Liver (tissue), 9 donors: Measurements from ENCODE around the gene OR4F15. TPM values are rescaled to one million over a fixed set of nuclear protein-coding genes. Genes with fewer than 3 reads are reported as not detected.

Source experiments
- DNase-seq: peaks from one replicate; pipeline ENCODE4 v3.0.0-alpha.2; 2017; ENCODE audit warnings: low spot score
- H3K27ac ChIP-seq, 2 donors: one replicate each; pipeline ENCODE4 v1.7.0; 2013; ENCODE audit warnings: inconsistent platforms in 2 of 2, low read length in 2 of 2, control low read depth in 1 of 2, low read depth in 1 of 2, mild to moderate bottlenecking in 1 of 2
- H3K27me3 ChIP-seq, 4 donors: one replicate each; pipeline versions ENCODE4 v1.6.1 to v1.7.0; 2013; ENCODE audit warnings: low read length in 3 of 4, inconsistent platforms in 1 of 4, mild to moderate bottlenecking in 1 of 4, moderate library complexity in 1 of 4; ENCODE audit not compliant: control insufficient read depth in 4 of 4, insufficient read depth in 4 of 4
- H3K36me3 ChIP-seq, 4 donors: one replicate each; pipeline versions ENCODE4 v1.6.1 to v1.7.0; 2013; ENCODE audit warnings: low read length in 3 of 4, mild to moderate bottlenecking in 3 of 4, low read depth in 1 of 4, moderate library complexity in 1 of 4; ENCODE audit not compliant: control insufficient read depth in 4 of 4, insufficient read depth in 3 of 4
- H3K4me1 ChIP-seq, 4 donors: one replicate each; pipeline versions ENCODE4 v1.6.1 to v1.7.0; 2013; ENCODE audit warnings: low read length in 3 of 4, mild to moderate bottlenecking in 3 of 4, moderate library complexity in 1 of 4; ENCODE audit not compliant: control insufficient read depth in 4 of 4, insufficient read depth in 4 of 4
- H3K4me3 ChIP-seq, 3 donors: one replicate each; pipeline versions ENCODE4 v1.6.1 to v1.7.0; 2013; ENCODE audit warnings: low read length in 3 of 3, control low read depth in 1 of 3, low read depth in 1 of 3, mild to moderate bottlenecking in 1 of 3
- H3K9ac ChIP-seq, 2 donors: one replicate each; pipeline ENCODE4 v1.7.0; 2013; ENCODE audit warnings: low read length in 2 of 2, mild to moderate bottlenecking in 2 of 2, moderate library complexity in 2 of 2, control low read depth in 1 of 2, low read depth in 1 of 2
- H3K9me3 ChIP-seq, 4 donors: one replicate each; pipeline versions ENCODE4 v1.6.1 to v1.7.0; 2013; ENCODE audit warnings: low read length in 3 of 4; ENCODE audit not compliant: control insufficient read depth in 4 of 4
- ATF3 ChIP-seq: IDR thresholded peaks from 2 replicates; pipeline ENCODE4 v1.6.1; 2016; ENCODE audit warnings: antibody characterized with exemption
- EGR1 ChIP-seq, 2 donors: IDR thresholded peaks; 2 replicates each; pipeline ENCODE4 v1.6.1; 2016 to 2018; ENCODE audit warnings: antibody characterized with exemption in 2 of 2, low read depth in 2 of 2
- FOXA1 ChIP-seq: IDR thresholded peaks from 2 replicates; pipeline ENCODE4 v1.6.1; 2016; ENCODE audit warnings: antibody characterized with exemption
- FOXA2 ChIP-seq: IDR thresholded peaks from 2 replicates; pipeline ENCODE4 v1.6.1; 2016; ENCODE audit warnings: antibody characterized with exemption
- GABPA ChIP-seq, 2 donors: IDR thresholded peaks in 1 of 2; conservative IDR thresholded peaks in 1 of 2; 2 replicates each; pipeline ENCODE4 v1.6.1; 2016; ENCODE audit warnings: antibody characterized with exemption in 2 of 2, mild to moderate bottlenecking in 1 of 2, moderate library complexity in 1 of 2
- HNF4A ChIP-seq, 2 donors: conservative IDR thresholded peaks; 2 replicates each; pipeline ENCODE4 v1.6.1; 2016; ENCODE audit warnings: antibody characterized with exemption in 2 of 2, mild to moderate bottlenecking in 2 of 2
- HNF4G ChIP-seq: IDR thresholded peaks from 2 replicates; pipeline ENCODE4 v1.6.1; 2016; ENCODE audit warnings: antibody characterized with exemption
- MAX ChIP-seq: IDR thresholded peaks from 2 replicates; pipeline ENCODE4 v1.6.1; 2016; ENCODE audit warnings: antibody characterized with exemption
- NR2F2 ChIP-seq: IDR thresholded peaks from 2 replicates; pipeline ENCODE4 v1.6.1; 2016; ENCODE audit warnings: antibody characterized with exemption
- RAD21 ChIP-seq, 2 donors: IDR thresholded peaks; 2 replicates each; pipeline ENCODE4 v1.6.1; 2016; ENCODE audit warnings: antibody characterized with exemption in 2 of 2, mild to moderate bottlenecking in 2 of 2
- SP1 ChIP-seq: IDR thresholded peaks from 2 replicates; pipeline ENCODE4 v1.6.1; 2018; ENCODE audit warnings: antibody characterized with exemption, mild to moderate bottlenecking
- TAF1 ChIP-seq: conservative IDR thresholded peaks from 2 replicates; pipeline ENCODE4 v1.6.1; 2016; ENCODE audit warnings: antibody characterized with exemption, mild to moderate bottlenecking
- YY1 ChIP-seq: IDR thresholded peaks from 2 replicates; pipeline ENCODE4 v1.6.1; 2016; ENCODE audit warnings: antibody characterized with exemption, mild to moderate bottlenecking
- ZBTB33 ChIP-seq: IDR thresholded peaks from 2 replicates; pipeline ENCODE4 v1.6.1; 2016; ENCODE audit warnings: antibody characterized with exemption
- WGBS: extraction: QIAGEN DNeasy Blood & Tissue Kit; methylation state at CpG from one replicate; pipeline ENCODE4 v1.1.7; 2013; 5-methylcytosine and 5-hydroxymethylcytosine counted together
- polyA plus RNA-seq, 2 donors: library from polyadenylated mRNA; stranded (reverse) in 1 of 2; unstranded in 1 of 2; fragments of 200-250 nt in 1 of 2; fragments of >200 nt in 1 of 2; fragmentation: Nextera tagmentation in 1 of 2; extraction: Ambion mirVana in 1 of 2; gene quantifications; one replicate each; pipeline versions ENCODE4 v1.2.1 to v1.2.3, GENCODE V29; 2013 to 2015
- total RNA-seq, 2 donors: library from RNA; depleted of rRNA; stranded (reverse); fragments of >200 nt; gene quantifications; one replicate each; pipeline ENCODE4 v1.2.3, GENCODE V29; 2014
- TF ChIP-seq, protein P1 (sequence below): IDR thresholded peaks from 2 replicates; pipeline ENCODE4 v1.6.1; 2016; ENCODE audit warnings: antibody characterized with exemption, mild to moderate bottlenecking
- TF ChIP-seq, protein P2 (sequence below): fragments of 150-350 bp; IDR thresholded peaks from 2 replicates; pipeline ENCODE4 v1.5.1; 2017; ENCODE audit warnings: improper control_type of control experiment, low read depth, low read length; ENCODE audit not compliant: missing input control
- donor health status: healthy.
- donor health status: healthy.
- donor health status: healthy.
- donor health status: healthy.
- donor health status: healthy.

Gene OR4F15
- total and polyA plus RNA-seq, 4 donors = not detected

DNA sequence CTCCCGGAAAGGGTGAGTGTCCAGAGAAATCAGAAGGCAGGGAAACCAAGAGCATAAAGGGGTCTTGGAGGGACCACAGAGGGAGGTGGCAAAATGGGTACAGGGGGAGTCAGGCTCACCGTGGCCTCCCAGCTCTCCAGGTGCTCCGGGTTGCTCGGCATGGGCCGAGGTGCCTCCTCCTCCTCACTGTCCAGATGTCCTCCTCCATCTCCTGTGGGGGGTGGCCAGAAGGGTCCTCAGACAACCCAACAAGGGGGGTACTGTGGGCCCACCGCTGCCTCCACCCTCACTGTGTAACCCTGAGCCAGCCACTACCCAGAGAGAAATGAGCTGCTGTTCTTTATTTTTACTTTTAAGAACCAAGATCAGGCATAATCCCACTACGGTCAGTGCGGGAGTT lies 39.1 kb upstream of the OR4F15 start:
- Histone ChIP-seq H3K4me3 (no peak overlapping the region), H3K36me3 (no peaks in the 10 kb centered on the region), H3K4me1 (no peaks in the 10 kb centered on the region), H3K27me3 (no peaks in the 10 kb centered on the region), H3K9ac (no peak overlapping the region), H3K27ac (no peak overlapping the region), H3K9me3 (no peaks in the 10 kb centered on the region)
- TF ChIP-seq ATF3 (no peak), HNF4A (conservative IDR thresholded peaks at IDR 0.05) (no peak), MAX (no peak), HNF4G (no peak), EGR1 (IDR thresholded peaks at IDR 0.05; ENCODE audit: low read depth in 2 of 2) (no peak), YY1 (no peak)
- TF ChIP-seq, protein P1, sequence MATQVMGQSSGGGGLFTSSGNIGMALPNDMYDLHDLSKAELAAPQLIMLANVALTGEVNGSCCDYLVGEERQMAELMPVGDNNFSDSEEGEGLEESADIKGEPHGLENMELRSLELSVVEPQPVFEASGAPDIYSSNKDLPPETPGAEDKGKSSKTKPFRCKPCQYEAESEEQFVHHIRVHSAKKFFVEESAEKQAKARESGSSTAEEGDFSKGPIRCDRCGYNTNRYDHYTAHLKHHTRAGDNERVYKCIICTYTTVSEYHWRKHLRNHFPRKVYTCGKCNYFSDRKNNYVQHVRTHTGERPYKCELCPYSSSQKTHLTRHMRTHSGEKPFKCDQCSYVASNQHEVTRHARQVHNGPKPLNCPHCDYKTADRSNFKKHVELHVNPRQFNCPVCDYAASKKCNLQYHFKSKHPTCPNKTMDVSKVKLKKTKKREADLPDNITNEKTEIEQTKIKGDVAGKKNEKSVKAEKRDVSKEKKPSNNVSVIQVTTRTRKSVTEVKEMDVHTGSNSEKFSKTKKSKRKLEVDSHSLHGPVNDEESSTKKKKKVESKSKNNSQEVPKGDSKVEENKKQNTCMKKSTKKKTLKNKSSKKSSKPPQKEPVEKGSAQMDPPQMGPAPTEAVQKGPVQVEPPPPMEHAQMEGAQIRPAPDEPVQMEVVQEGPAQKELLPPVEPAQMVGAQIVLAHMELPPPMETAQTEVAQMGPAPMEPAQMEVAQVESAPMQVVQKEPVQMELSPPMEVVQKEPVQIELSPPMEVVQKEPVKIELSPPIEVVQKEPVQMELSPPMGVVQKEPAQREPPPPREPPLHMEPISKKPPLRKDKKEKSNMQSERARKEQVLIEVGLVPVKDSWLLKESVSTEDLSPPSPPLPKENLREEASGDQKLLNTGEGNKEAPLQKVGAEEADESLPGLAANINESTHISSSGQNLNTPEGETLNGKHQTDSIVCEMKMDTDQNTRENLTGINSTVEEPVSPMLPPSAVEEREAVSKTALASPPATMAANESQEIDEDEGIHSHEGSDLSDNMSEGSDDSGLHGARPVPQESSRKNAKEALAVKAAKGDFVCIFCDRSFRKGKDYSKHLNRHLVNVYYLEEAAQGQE = no peak
- TF ChIP-seq, protein P2, sequence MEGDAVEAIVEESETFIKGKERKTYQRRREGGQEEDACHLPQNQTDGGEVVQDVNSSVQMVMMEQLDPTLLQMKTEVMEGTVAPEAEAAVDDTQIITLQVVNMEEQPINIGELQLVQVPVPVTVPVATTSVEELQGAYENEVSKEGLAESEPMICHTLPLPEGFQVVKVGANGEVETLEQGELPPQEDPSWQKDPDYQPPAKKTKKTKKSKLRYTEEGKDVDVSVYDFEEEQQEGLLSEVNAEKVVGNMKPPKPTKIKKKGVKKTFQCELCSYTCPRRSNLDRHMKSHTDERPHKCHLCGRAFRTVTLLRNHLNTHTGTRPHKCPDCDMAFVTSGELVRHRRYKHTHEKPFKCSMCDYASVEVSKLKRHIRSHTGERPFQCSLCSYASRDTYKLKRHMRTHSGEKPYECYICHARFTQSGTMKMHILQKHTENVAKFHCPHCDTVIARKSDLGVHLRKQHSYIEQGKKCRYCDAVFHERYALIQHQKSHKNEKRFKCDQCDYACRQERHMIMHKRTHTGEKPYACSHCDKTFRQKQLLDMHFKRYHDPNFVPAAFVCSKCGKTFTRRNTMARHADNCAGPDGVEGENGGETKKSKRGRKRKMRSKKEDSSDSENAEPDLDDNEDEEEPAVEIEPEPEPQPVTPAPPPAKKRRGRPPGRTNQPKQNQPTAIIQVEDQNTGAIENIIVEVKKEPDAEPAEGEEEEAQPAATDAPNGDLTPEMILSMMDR = no peak
- DNase-seq = no peak
- WGBS = 91% methylated on average over 8 of the region's 8 CpGs

- Histone ChIP-seq H3K9me3 (no peaks in the 10 kb centered on the region), H3K4me1 (no peaks in the 10 kb centered on the region), H3K27ac (no peak overlapping the region), H3K27me3 (no peaks in the 10 kb centered on the region), H3K36me3 (no peaks in the 10 kb centered on the region), H3K4me3 (no peak overlapping the region), H3K9ac (no peak overlapping the region)
- TF ChIP-seq TAF1 (no peak), RAD21 (IDR thresholded peaks at IDR 0.05) (peak in 1 of 2 donors; percentile 16)
- DNase-seq = no peak
- 73% methylated on average over 7 of the region's 7 CpGs for WGBS
Observed at GRCh38 chr15:101773496-101774100, 38.4 kb upstream of the OR4F15 start.

GRCh38 chr15:101775136-101775535 lies 36.9 kb upstream of the OR4F15 start:
- Histone ChIP-seq H3K4me3 (no peak overlapping the region), H3K9me3 (no peaks in the 10 kb centered on the region), H3K9ac (no peak overlapping the region), H3K27me3 (no peaks in the 10 kb centered on the region), H3K27ac (no peak overlapping the region), H3K36me3 (no peaks in the 10 kb centered on the region), H3K4me1 (no peaks in the 10 kb centered on the region)
- 86% methylated on average over 10 of the region's 10 CpGs for WGBS
- no peak for DNase-seq
- TF ChIP-seq EGR1 (IDR thresholded peaks at IDR 0.05; ENCODE audit: low read depth in 2 of 2) (no peak), YY1 (no peak), HNF4A (conservative IDR thresholded peaks at IDR 0.05) (no peak), ATF3 (no peak), NR2F2 (no peak), FOXA1 (no peak), FOXA2 (no peak), HNF4G (no peak), SP1 (no peak), TAF1 (no peak), GABPA (IDR thresholded peaks at IDR 0.05 in 1 of 2, conservative IDR thresholded peaks at IDR 0.05 in 1 of 2) (no peak), ZBTB33 (no peak)
- TF ChIP-seq, protein P1 = no peak
